Uterus (tissue), 2 donors: ENCODE data around the gene CTAGE1.

Experiments
- CTCF ChIP-seq, 4 experiments: fragments of 200-600 bp in 2 of 4; fragments of 450-650 bp in 2 of 4; sonication (generic) in 2 of 4; IDR thresholded peaks; one replicate each; pipeline ENCODE4 v1.5.1; 2016 to 2019; ENCODE audit warnings: antibody characterized with exemption in 4 of 4, mild to moderate bottlenecking in 2 of 4, moderate library complexity in 1 of 4
- POLR2A ChIP-seq, 2 donors: fragments of 450-650 bp; IDR thresholded peaks; one replicate each; pipeline ENCODE4 v1.6.1; 2016; ENCODE audit warnings: antibody characterized with exemption in 2 of 2, mild to moderate bottlenecking in 1 of 2, moderate library complexity in 1 of 2

- no peak for TF ChIP-seq CTCF (IDR thresholded peaks at IDR 0.05)
- no peak for TF ChIP-seq POLR2A (IDR thresholded peaks at IDR 0.05)
Measured at GRCh38 chr18:22463076-22463475, 45.4 kb upstream of the CTAGE1 start.
